ENCODE measurements around the gene LBR. TPM values are rescaled to one million over a fixed set of nuclear protein-coding genes. Genes with fewer than 3 reads are reported as not detected.

The LBR gene
- total RNA-seq = 10 to 100 TPM; 18.5 to 57.2 (median 29.8) TPM

- WGBS = under 1% methylated on average over 21 of the region's 94 CpGs
- Histone ChIP-seq H3K4me3 (peak within 1 kb of the TSS; percentile 86), H3K4me1 (peaks cover 37% of the 10 kb centered on the region), H3K27me3 (no peaks in the 10 kb centered on the region), H3K9me3 (no peaks in the 10 kb centered on the region), H3K36me3 (no peaks in the 10 kb centered on the region), H3K27ac (peak within 1 kb of the TSS; percentile 86)
- DNase-seq (ENCODE audit: low spot score in 2 of 2) = peak in 1 of 2 donors; percentile 72
- TF ChIP-seq POLR2A (IDR thresholded peaks at IDR 0.05) (peak; percentile 32 to 68), CTCF (IDR thresholded peaks at IDR 0.05) (no peak)
These were observed at the start of gene LBR for GRCh38 chr1:225427235-225428067. TSS of gene LBR (minus strand) at chr1:225428038. CDS start at chr1:225424075, 3,963 bp downstream.

DNA sequence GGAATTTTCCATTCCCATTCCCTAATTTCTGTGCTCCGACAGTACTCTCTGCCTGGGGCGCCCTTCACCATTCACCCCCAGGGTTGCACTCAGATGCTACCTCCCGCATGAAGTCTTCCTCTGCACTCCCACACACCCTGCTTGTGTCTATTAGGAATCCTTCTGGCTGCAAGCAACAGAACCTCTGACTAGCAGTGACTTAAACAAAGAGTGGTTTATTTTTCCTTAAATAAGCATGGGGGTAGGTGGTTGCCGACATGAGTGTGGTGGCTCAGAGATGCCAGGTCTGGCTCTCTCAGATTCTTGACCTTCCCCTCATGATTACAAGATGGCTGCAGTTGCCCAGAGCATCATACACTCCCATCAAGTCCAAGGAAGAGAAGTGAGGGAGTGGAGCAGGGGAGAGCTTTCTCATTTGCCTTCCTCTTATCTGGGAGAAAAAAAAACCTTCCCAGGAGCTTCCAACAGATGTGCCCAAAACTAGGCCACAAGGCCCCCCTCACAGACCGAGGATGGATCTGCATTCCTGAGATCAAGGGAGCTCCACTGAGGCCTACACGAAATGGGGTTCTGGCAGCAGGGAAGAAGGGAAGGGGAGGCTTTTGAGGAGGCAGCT lies 49.6 kb upstream of the LBR start:
- no peaks in the 10 kb centered on the region for H3K36me3 ChIP-seq
- no peak for TF ChIP-seq EP300 (IDR thresholded peaks at IDR 0.05)
- no peak for TF ChIP-seq POLR2AphosphoS5 (IDR thresholded peaks at IDR 0.05)
- no peak for TF ChIP-seq POLR2A (IDR thresholded peaks at IDR 0.05)
- TF ChIP-seq CTCF (IDR thresholded peaks at IDR 0.05) = no peak
- no peak overlapping the region for H3K27ac ChIP-seq
- H3K27me3 ChIP-seq = no peaks in the 10 kb centered on the region
- DNase-seq (ENCODE audit: low spot score in 2 of 2) = peak in 1 of 2 donors; percentile 35
- H3K4me1 ChIP-seq = peaks cover 11% of the 10 kb centered on the region
- H3K4me3 ChIP-seq = no peak overlapping the region
- no peaks in the 10 kb centered on the region for H3K9me3 ChIP-seq
- 93% methylated on average over 5 of the region's 6 CpGs for WGBS

DNA sequence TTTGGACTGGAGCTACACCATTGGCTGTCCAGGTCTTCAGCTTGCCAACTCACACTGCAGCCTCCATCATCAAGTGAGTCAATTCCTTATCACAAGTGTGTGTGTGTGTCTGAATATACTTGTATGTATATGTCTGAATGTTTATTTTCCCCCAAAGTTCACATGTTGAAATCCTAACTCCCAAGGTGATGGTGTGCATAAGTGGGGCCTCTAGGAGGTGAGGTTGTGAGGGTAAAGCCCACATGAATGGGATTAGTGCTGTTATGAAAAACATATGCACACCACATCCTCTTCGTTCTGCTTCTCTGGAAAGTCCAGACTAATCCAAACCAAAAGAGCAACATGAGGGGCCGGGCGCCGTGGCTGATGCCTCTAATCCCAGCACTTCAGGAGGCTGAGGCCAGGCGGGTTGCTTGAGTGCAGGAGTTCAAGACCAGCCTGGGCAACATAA lies 48.7 kb upstream of the LBR start:
- Histone ChIP-seq H3K27ac (no peak overlapping the region), H3K9me3 (no peaks in the 10 kb centered on the region), H3K27me3 (no peaks in the 10 kb centered on the region), H3K36me3 (no peaks in the 10 kb centered on the region), H3K4me1 (peaks cover 11% of the 10 kb centered on the region), H3K4me3 (no peak overlapping the region)
- peak in 1 of 2 donors; percentile 31 for DNase-seq (ENCODE audit: low spot score in 2 of 2)
- TF ChIP-seq EP300 (IDR thresholded peaks at IDR 0.05) (no peak), POLR2AphosphoS5 (IDR thresholded peaks at IDR 0.05) (no peak), POLR2A (IDR thresholded peaks at IDR 0.05) (no peak), CTCF (IDR thresholded peaks at IDR 0.05) (no peak)
- WGBS = 68% methylated on average over 5 of the region's 5 CpGs

DNA sequence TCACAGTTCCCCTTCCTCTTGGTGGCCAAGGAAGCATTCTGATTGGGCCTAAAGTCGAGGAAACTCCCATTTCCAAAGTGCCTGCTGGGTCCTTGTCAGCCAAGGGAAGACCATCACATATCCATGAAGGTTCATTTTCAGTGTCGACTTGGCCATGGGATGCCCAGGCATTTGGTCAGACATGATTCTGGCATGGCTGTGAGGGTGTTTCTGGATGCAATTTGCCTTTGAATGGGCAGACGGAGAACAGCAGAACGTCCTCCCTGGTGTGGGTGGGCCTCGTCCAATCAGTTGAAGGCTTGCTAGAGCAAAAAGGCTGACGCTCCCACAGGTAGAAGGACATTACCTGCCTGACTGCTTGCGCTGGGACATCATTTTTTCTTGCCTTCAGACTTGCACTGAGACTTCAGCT lies 48.3 kb upstream of the LBR start:
- DNase-seq (ENCODE audit: low spot score in 2 of 2) = peak in 1 of 2 donors; percentile 72
- WGBS = 78% methylated on average over 7 of the region's 7 CpGs
- H3K27me3 ChIP-seq = no peaks in the 10 kb centered on the region

More for the DNA sequence above, 48.3 kb upstream of the LBR start:
- TF ChIP-seq CTCF (IDR thresholded peaks at IDR 0.05) (no peak), EP300 (IDR thresholded peaks at IDR 0.05) (no peak), POLR2A (IDR thresholded peaks at IDR 0.05) (no peak), POLR2AphosphoS5 (IDR thresholded peaks at IDR 0.05) (no peak)
- Histone ChIP-seq H3K9me3 (no peaks in the 10 kb centered on the region), H3K4me1 (peaks cover 11% of the 10 kb centered on the region), H3K36me3 (no peaks in the 10 kb centered on the region), H3K27ac (no peak overlapping the region), H3K4me3 (no peak overlapping the region)

Measured in suprapubic skin (tissue), 4 donors.